ENCODE data around the gene GNB2.

The GNB2 gene

GRCh38 chr7:100682228-100682741 is 8.7 kb downstream of the GNB2 start:
- no peak overlapping the region for H3K27ac ChIP-seq (ENCODE audit: insufficient read depth, low read depth, low read length, poor library complexity, severe bottlenecking)
- 91% methylated on average over 25 of the region's 25 CpGs for WGBS, 2 experiments

GRCh38 chr7:100682991-100683658 is 9.6 kb downstream of the GNB2 start:
- no peak overlapping the region for H3K4me3 ChIP-seq (ENCODE audit: insufficient read depth, low read depth, low read length)
- no peak overlapping the region for H3K27ac ChIP-seq (ENCODE audit: insufficient read depth, low read depth, low read length, poor library complexity, severe bottlenecking)
- H3K36me3 ChIP-seq (ENCODE audit: control insufficient read depth, insufficient read depth, low read length): peaks cover 56% of the 10 kb centered on the region
- no peaks in the 10 kb centered on the region for H3K27me3 ChIP-seq (ENCODE audit: control insufficient read depth, insufficient read depth, low read length, poor library complexity, severe bottlenecking)
- H3K4me1 ChIP-seq (ENCODE audit: control insufficient read depth, insufficient read depth, low read length): peaks cover 14% of the 10 kb centered on the region
- WGBS, 2 experiments: 94 to 95% methylated on average over 28 of the region's 28 CpGs
- no peaks in the 10 kb centered on the region for H3K9me3 ChIP-seq (ENCODE audit: control insufficient read depth, low read length)

More at GRCh38 chr7:100682228-100682741, 8.7 kb downstream of the GNB2 start:
- Histone ChIP-seq H3K4me3 (ENCODE audit: insufficient read depth, low read depth, low read length) (no peak overlapping the region), H3K9me3 (ENCODE audit: control insufficient read depth, low read length) (no peaks in the 10 kb centered on the region), H3K27me3 (ENCODE audit: control insufficient read depth, insufficient read depth, low read length, poor library complexity, severe bottlenecking) (no peaks in the 10 kb centered on the region), H3K4me1 (ENCODE audit: control insufficient read depth, insufficient read depth, low read length) (peaks cover 14% of the 10 kb centered on the region), H3K36me3 (ENCODE audit: control insufficient read depth, insufficient read depth, low read length) (peaks cover 56% of the 10 kb centered on the region)

GRCh38 chr7:100683659-100684533 is 10.4 kb downstream of the GNB2 start:
- 96% methylated on average over 37 of the region's 37 CpGs for WGBS, 2 experiments
- no peaks in the 10 kb centered on the region for H3K9me3 ChIP-seq (ENCODE audit: control insufficient read depth, low read length)
- peaks cover 51% of the 10 kb centered on the region for H3K36me3 ChIP-seq (ENCODE audit: control insufficient read depth, insufficient read depth, low read length)
- H3K27me3 ChIP-seq (ENCODE audit: control insufficient read depth, insufficient read depth, low read length, poor library complexity, severe bottlenecking): no peaks in the 10 kb centered on the region
- no peak overlapping the region for H3K27ac ChIP-seq (ENCODE audit: insufficient read depth, low read depth, low read length, poor library complexity, severe bottlenecking)
- no peak overlapping the region for H3K4me3 ChIP-seq (ENCODE audit: insufficient read depth, low read depth, low read length)
- peaks cover 14% of the 10 kb centered on the region for H3K4me1 ChIP-seq (ENCODE audit: control insufficient read depth, insufficient read depth, low read length)

DNA sequence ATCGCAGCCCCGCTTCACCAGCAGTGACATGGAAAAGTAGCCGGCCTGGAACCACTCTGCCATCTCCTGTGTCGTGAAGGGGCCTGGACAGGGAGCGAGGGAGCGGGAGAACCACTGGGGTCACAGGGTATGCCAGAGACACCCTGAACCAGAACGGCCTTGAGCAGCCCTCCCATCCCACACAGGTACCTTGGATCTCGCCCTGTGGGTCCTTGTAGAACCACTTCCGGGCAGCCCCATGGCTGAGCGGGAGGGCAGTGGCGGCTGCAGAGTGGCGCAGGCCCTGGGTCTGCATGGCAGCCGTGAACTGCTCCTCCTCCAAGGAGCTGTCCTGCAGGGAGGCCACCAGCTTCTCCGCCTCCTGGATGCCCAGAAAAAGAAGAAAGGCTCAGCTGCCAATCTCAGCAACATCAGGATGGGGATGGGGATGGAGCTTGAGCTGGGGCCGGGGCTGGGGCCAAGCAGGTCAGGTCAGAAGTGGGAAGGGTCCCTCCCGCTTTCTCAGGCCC is 11.0 kb downstream of the GNB2 start:
- Histone ChIP-seq H3K4me3 (ENCODE audit: insufficient read depth, low read depth, low read length) (no peak overlapping the region), H3K27me3 (ENCODE audit: control insufficient read depth, insufficient read depth, low read length, poor library complexity, severe bottlenecking) (no peaks in the 10 kb centered on the region), H3K36me3 (ENCODE audit: control insufficient read depth, insufficient read depth, low read length) (peaks cover 52% of the 10 kb centered on the region), H3K9me3 (ENCODE audit: control insufficient read depth, low read length) (no peaks in the 10 kb centered on the region), H3K4me1 (ENCODE audit: control insufficient read depth, insufficient read depth, low read length) (peaks cover 8% of the 10 kb centered on the region), H3K27ac (ENCODE audit: insufficient read depth, low read depth, low read length, poor library complexity, severe bottlenecking) (no peak overlapping the region)
- 90 to 95% methylated on average over 16 of the region's 16 CpGs for WGBS, 2 experiments

- Histone ChIP-seq H3K27me3 (ENCODE audit: control insufficient read depth, insufficient read depth, low read length, poor library complexity, severe bottlenecking) (no peaks in the 10 kb centered on the region), H3K4me3 (ENCODE audit: insufficient read depth, low read depth, low read length) (no peak overlapping the region), H3K9me3 (ENCODE audit: control insufficient read depth, low read length) (no peaks in the 10 kb centered on the region), H3K36me3 (ENCODE audit: control insufficient read depth, insufficient read depth, low read length) (peaks cover 52% of the 10 kb centered on the region), H3K27ac (ENCODE audit: insufficient read depth, low read depth, low read length, poor library complexity, severe bottlenecking) (no peak overlapping the region), H3K4me1 (ENCODE audit: control insufficient read depth, insufficient read depth, low read length) (peaks cover 6% of the 10 kb centered on the region)
- WGBS, 2 experiments: 91 to 92% methylated on average over 18 of the region's 18 CpGs
Observed at GRCh38 chr7:100685049-100685605, 11.6 kb downstream of the GNB2 start.

DNA sequence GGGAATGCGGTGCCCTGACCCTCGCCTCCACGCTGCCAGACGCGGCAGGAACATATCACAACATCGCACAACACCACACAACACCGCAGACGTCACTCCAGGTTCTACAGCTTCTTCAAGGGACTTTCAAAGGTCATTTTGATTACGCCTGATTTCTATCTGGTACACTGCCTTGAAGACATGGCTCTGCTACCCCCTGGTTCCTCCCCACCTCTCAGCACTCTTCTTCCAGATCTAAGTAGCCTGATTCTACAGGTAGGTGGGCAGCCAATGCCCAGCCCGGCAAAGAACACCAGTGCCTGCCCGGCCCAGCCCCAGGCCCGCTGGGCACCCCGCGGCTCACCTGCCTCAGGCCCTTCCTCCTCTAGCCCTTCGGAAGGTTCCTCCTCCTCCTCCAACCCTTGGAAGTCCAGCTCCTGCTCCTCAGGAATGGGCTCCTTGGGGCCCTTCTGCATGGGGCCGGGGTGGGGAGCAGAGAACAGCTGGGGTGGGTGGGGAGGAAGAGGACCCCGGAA is 12.1 kb downstream of the GNB2 start:
- Histone ChIP-seq H3K4me1 (ENCODE audit: control insufficient read depth, insufficient read depth, low read length) (peaks cover under 1% of the 10 kb centered on the region), H3K27me3 (ENCODE audit: control insufficient read depth, insufficient read depth, low read length, poor library complexity, severe bottlenecking) (no peaks in the 10 kb centered on the region), H3K9me3 (ENCODE audit: control insufficient read depth, low read length) (no peaks in the 10 kb centered on the region), H3K36me3 (ENCODE audit: control insufficient read depth, insufficient read depth, low read length) (peaks cover 52% of the 10 kb centered on the region), H3K27ac (ENCODE audit: insufficient read depth, low read depth, low read length, poor library complexity, severe bottlenecking) (no peak overlapping the region), H3K4me3 (ENCODE audit: insufficient read depth, low read depth, low read length) (no peak overlapping the region)
- WGBS, 2 experiments: 90 to 91% methylated on average over 17 of the region's 17 CpGs

- 93 to 96% methylated on average over 33 of the region's 33 CpGs for WGBS, 2 experiments
- no peak overlapping the region for H3K4me3 ChIP-seq (ENCODE audit: insufficient read depth, low read depth, low read length)
- no peak overlapping the region for H3K27ac ChIP-seq (ENCODE audit: insufficient read depth, low read depth, low read length, poor library complexity, severe bottlenecking)
- peaks cover 5% of the 10 kb centered on the region for H3K4me1 ChIP-seq (ENCODE audit: control insufficient read depth, insufficient read depth, low read length)
- peaks cover 50% of the 10 kb centered on the region for H3K36me3 ChIP-seq (ENCODE audit: control insufficient read depth, insufficient read depth, low read length)
- H3K27me3 ChIP-seq (ENCODE audit: control insufficient read depth, insufficient read depth, low read length, poor library complexity, severe bottlenecking): no peaks in the 10 kb centered on the region
- no peaks in the 10 kb centered on the region for H3K9me3 ChIP-seq (ENCODE audit: control insufficient read depth, low read length)
Observed at GRCh38 chr7:100686201-100686821, 12.8 kb downstream of the GNB2 start.

DNA sequence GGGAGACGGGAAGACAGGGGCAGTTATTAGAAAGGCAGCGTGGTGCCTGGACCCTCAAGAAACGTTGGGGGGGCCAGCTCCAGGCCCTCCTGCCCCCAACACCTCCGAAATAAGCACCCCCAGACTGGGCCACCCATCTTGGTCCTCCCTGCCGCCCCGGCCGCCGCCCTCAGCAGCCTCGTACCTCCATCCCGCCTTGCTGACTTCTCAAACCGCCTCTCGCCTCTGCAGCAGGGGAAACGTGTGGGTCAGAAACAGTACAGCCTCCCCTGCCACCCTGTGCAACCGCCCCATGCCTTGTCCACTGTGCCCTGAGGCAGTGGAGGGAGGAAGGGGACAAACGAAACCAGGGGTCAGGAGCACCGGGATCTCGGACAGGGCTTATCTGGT is 13.3 kb downstream of the GNB2 start:
- H3K27me3 ChIP-seq (ENCODE audit: control insufficient read depth, insufficient read depth, low read length, poor library complexity, severe bottlenecking): no peaks in the 10 kb centered on the region
- H3K4me3 ChIP-seq (ENCODE audit: insufficient read depth, low read depth, low read length): no peak overlapping the region
- 93 to 95% methylated on average over 17 of the region's 17 CpGs for WGBS, 2 experiments
- no peaks in the 10 kb centered on the region for H3K9me3 ChIP-seq (ENCODE audit: control insufficient read depth, low read length)
- H3K27ac ChIP-seq (ENCODE audit: insufficient read depth, low read depth, low read length, poor library complexity, severe bottlenecking): no peak overlapping the region
- peaks cover 7% of the 10 kb centered on the region for H3K4me1 ChIP-seq (ENCODE audit: control insufficient read depth, insufficient read depth, low read length)
- peaks cover 50% of the 10 kb centered on the region for H3K36me3 ChIP-seq (ENCODE audit: control insufficient read depth, insufficient read depth, low read length)

DNA sequence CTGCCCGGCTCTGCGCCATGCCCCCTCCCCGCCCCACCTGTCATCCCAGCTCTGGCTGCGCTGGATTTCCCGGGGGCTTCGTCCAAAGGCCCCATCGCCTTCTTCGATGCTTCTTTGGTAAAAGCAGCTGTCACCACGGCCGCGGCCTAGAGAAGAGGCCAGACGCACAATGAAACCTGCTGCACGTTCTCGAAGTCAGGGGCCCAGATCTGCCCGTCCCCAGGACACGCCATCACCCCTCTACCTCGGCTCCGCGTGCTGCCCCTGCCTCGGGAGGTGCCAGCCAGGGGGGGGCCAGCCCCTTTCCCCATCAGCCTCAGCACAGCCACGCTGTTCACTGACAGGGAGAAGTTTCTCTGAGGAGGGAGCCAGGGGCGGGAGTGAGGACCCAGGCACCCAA is 13.7 kb downstream of the GNB2 start:
- H3K4me1 ChIP-seq (ENCODE audit: control insufficient read depth, insufficient read depth, low read length): peaks cover 11% of the 10 kb centered on the region
- H3K36me3 ChIP-seq (ENCODE audit: control insufficient read depth, insufficient read depth, low read length): peaks cover 48% of the 10 kb centered on the region
- H3K9me3 ChIP-seq (ENCODE audit: control insufficient read depth, low read length): no peaks in the 10 kb centered on the region
- H3K27ac ChIP-seq (ENCODE audit: insufficient read depth, low read depth, low read length, poor library complexity, severe bottlenecking): no peak overlapping the region
- WGBS, 2 experiments: 94 to 95% methylated on average over 22 of the region's 22 CpGs
- no peak overlapping the region for H3K4me3 ChIP-seq (ENCODE audit: insufficient read depth, low read depth, low read length)
- H3K27me3 ChIP-seq (ENCODE audit: control insufficient read depth, insufficient read depth, low read length, poor library complexity, severe bottlenecking): no peaks in the 10 kb centered on the region
